Measurements from ENCODE around the gene NELFB. TPM values are rescaled to one million over a fixed set of nuclear protein-coding genes. Genes with fewer than 3 reads are reported as not detected.

The NELFB gene
- polyA plus RNA-seq (2011; rRNA removed) = 26.6 and 51.9 TPM in 2 replicates
- 22.6 and 25.7 TPM in 2 replicates for polyA minus RNA-seq (2011; rRNA and poly(A)+ RNA removed)

DNA sequence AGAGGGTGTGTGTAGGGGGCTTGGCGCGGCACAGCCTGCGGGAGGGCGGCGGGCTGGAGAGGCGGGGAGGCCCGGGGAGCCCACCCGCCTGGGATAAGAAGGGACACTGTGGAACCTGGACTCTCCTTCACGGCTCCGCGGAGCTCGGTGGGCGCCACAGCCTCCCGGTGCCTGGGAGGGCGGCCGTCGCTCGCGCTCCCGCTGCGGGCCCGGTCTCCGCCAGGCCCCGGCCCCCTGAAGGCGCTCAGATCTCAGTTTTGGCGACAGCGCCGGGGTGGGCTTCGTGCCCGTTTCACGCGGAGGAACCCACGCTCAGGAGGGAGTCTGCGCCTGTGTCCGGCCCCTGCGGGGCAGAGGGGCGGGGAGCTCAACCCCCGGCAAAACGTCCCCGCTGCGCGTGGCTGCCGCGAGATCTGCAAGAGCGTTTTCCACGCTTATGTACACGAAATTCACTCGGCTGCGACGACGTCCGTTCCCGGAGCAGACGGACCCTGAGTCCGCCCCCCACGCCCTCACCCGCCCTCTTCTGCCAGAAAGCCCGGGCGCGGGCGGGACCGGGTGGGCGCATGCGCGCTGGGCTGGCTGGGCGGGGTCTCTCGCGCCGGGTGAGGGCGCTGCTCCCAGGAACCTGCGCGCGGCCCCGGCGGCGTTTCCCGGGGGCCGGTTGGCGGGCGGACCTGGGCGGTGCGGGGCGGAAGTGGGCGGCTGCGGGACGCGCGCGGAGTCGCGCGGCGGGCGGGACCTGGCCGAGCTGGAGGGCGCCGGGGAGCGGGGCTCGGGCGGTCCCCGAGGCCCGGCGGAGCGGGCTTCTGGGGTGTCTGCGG lies at the start of gene NELFB:
TSS of gene NELFB (plus strand) at position 704 of the 824 bp plus-strand sequence.
- Histone ChIP-seq H3K4me3 (ENCODE audit: low read depth, low read length) (peak within 1 kb of the TSS; percentile 99), H3K27me3 (ENCODE audit: control insufficient read depth, insufficient read depth, low read length) (no peaks in the 10 kb centered on the region), H3K36me3 (ENCODE audit: control insufficient read depth, insufficient read depth, low read length) (peaks cover 5% of the 10 kb centered on the region)
- no peak for DNase-seq (ENCODE audit: low read depth)
- CTCF ChIA-PET = interaction anchor here (0.6 to 1.9 kb wide), 7 partner anchors 12 to 178 kb away, joined by 3 to 10 read pairs (median 3); partner anchors contain the start of gene TOR4A
- TF ChIP-seq, protein P1, sequence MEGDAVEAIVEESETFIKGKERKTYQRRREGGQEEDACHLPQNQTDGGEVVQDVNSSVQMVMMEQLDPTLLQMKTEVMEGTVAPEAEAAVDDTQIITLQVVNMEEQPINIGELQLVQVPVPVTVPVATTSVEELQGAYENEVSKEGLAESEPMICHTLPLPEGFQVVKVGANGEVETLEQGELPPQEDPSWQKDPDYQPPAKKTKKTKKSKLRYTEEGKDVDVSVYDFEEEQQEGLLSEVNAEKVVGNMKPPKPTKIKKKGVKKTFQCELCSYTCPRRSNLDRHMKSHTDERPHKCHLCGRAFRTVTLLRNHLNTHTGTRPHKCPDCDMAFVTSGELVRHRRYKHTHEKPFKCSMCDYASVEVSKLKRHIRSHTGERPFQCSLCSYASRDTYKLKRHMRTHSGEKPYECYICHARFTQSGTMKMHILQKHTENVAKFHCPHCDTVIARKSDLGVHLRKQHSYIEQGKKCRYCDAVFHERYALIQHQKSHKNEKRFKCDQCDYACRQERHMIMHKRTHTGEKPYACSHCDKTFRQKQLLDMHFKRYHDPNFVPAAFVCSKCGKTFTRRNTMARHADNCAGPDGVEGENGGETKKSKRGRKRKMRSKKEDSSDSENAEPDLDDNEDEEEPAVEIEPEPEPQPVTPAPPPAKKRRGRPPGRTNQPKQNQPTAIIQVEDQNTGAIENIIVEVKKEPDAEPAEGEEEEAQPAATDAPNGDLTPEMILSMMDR (IDR thresholded peaks at IDR 0.05; ENCODE audit: insufficient read depth, low read depth, low read length) = no peak
- POLR2A ChIA-PET = interaction anchor here (0.8 to 1.1 kb wide), 2 partner anchors 11 to 12 kb away, joined by 3 to 4 read pairs; no protein-coding TSS in a partner anchor

DNA sequence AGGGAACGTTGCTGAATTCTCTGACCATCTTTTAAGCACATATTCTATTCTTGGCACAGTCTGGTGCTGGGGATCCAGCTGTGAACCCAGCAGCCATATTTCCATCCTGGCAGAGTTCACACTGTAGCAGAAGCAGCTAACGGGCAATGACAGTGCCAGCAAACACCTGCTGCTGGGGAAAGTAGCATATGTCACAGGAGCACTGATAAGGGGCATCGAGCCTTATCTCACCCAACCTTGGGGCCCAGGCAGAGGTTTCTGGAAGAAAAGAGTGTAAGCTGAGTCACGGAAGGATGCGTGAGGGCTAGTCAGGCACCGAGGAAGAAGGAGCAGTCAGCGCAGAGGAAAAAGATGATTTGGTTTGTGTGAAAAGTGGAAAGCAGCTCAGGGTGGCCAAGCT lies 48.5 kb upstream of the NELFB start:
- TF ChIP-seq, protein P1 (IDR thresholded peaks at IDR 0.05; ENCODE audit: insufficient read depth, low read depth, low read length) = no peak
- Histone ChIP-seq H3K36me3 (ENCODE audit: control insufficient read depth, insufficient read depth, low read length) (peaks cover 2% of the 10 kb centered on the region), H3K4me3 (ENCODE audit: low read depth, low read length) (peak overlapping the region; percentile 79), H3K27me3 (ENCODE audit: control insufficient read depth, insufficient read depth, low read length) (no peaks in the 10 kb centered on the region)
- ChIA-PET CTCF (interaction anchor here (1.5 kb wide), 1 partner anchor 30 kb away, joined by 4 read pairs; no protein-coding TSS in a partner anchor), POLR2A (interaction anchor here (0.5 kb wide), 1 partner anchor 34 kb away, joined by 3 read pairs; the partner anchor contains the start of gene TUBB4B)
- no peak for DNase-seq (ENCODE audit: low read depth)

DNA sequence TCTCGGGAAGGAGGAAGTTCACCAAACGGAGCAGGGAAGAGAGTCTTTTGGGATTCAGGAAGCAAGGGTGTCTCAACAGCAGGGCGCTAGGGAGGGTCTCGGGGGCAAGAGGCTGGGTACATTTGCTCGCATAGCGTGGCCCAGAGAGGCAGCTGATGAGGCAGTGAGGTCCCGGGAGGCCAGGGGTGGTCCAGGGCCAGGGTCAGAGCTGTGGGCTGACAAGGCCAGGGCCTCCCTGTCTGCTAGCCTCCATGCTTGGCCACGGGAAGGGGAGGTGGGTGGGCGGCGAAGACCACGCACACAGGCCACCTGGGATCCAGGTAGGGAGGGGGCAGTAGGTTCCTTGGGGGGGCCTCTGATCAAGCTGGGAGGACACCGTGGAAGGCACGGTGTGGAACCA lies 43.6 kb upstream of the NELFB start:
- DNase-seq (ENCODE audit: low read depth) = no peak
- H3K36me3 ChIP-seq (ENCODE audit: control insufficient read depth, insufficient read depth, low read length) = peaks cover 2% of the 10 kb centered on the region
- no peak overlapping the region for H3K4me3 ChIP-seq (ENCODE audit: low read depth, low read length)
- POLR2A ChIA-PET = no interaction called here
- H3K27me3 ChIP-seq (ENCODE audit: control insufficient read depth, insufficient read depth, low read length) = no peaks in the 10 kb centered on the region
- CTCF ChIA-PET = interaction anchor here (1.6 kb wide), 1 partner anchor 22 kb away, joined by 3 read pairs; no protein-coding TSS in a partner anchor
- TF ChIP-seq, protein P1 (IDR thresholded peaks at IDR 0.05; ENCODE audit: insufficient read depth, low read depth, low read length) = no peak

DNA sequence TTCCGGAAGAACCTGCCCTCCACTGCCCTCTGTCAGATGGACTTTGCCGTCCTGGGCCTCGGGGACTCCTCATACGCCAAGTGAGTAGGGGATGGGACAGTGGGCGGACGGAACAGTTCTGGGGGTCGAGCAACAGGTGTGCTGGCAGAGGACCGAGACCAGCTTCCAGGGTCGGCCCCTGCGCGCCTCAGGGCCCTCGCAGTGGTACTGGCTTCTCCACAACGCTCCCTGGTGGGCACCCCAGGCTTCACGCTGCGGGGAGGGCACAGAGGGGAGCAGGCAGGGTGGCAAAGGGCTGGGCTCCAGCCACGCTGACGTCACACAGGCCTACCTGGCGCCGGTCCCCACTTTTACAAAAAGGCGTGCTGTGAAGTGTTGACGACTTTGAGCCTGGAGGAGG lies 42.6 kb upstream of the NELFB start:
- DNase-seq (ENCODE audit: low read depth) = no peak
- ChIA-PET CTCF (no interaction called here), POLR2A (no interaction called here)
- Histone ChIP-seq H3K27me3 (ENCODE audit: control insufficient read depth, insufficient read depth, low read length) (no peaks in the 10 kb centered on the region), H3K36me3 (ENCODE audit: control insufficient read depth, insufficient read depth, low read length) (peaks cover 2% of the 10 kb centered on the region), H3K4me3 (ENCODE audit: low read depth, low read length) (no peak overlapping the region)
- TF ChIP-seq, protein P1 (IDR thresholded peaks at IDR 0.05; ENCODE audit: insufficient read depth, low read depth, low read length) = no peak
